Measurements from ENCODE around the gene FUT7. TPM values are rescaled to one million over a fixed set of nuclear protein-coding genes. Genes with fewer than 3 reads are reported as not detected.

Gene FUT7
- total RNA-seq, 1 donor = not detected

DNA sequence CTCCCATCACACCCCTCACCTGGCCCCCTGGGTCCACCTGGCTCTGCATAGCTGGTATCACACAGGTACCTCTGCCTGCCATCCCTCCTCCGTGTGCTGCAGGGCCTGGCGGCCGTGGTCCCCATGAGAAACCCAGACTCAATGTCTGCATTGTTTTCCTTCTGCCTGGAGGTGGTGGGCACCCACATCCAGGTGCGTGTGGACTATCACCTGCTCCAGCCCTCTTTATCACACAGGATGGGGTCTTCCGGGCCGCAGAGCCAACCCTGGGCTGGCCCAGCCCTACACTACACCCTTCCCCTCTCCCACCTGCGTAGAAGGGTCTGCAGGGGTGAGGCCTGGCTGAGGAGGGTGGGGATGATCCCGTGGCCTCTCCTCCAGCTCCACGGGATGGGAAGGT is 7.0 kb upstream of the FUT7 start:
- Histone ChIP-seq H3K4me2 (ENCODE audit: insufficient read depth, low read length) (no peak overlapping the region), H3K27me3 (ENCODE audit: insufficient read depth, low read length) (no peaks in the 10 kb centered on the region), H3K4me1 (ENCODE audit: insufficient read depth, low read length) (no peaks in the 10 kb centered on the region), H3K36me3 (ENCODE audit: insufficient read depth, low read length) (peaks cover 5% of the 10 kb centered on the region), H3K9me3 (ENCODE audit: low read depth, low read length) (no peaks in the 10 kb centered on the region), H3K27ac (ENCODE audit: low read depth, low read length) (no peak overlapping the region), H3K79me2 (ENCODE audit: insufficient read depth, low read length) (peaks cover 16% of the 10 kb centered on the region), H3K4me3 (ENCODE audit: insufficient read depth, low read length) (no peak overlapping the region), H4K20me1 (ENCODE audit: insufficient read depth, low read length) (peaks cover 12% of the 10 kb centered on the region), H2AFZ (ENCODE audit: low read length) (no peak overlapping the region)
- no peak for DNase-seq (ENCODE audit: insufficient read length, low spot score, missing footprints)
- TF ChIP-seq CTCF (IDR thresholded peaks at IDR 0.05; ENCODE audit: extremely low read depth, low read depth, low read length) = no peak

DNA sequence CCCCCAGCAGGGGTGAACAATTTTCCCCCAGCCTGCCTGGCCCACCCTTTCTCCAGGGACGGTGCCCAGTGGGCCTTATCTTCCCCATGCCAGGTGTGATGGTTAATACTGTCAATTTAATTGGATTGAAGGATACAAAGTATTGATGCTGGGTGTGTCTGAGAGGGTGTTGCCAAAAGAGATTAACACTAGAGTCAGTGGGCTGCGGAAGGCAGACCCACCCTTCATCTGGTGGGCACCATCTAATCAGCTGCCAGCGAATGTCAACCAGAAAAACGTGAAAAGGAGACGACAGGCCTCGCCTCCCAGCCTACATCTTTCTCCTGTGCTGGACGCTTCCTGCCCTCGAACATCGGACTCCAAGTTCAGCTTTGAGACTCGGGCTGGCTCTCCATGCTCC is 5.6 kb upstream of the FUT7 start:
- peaks cover 4% of the 10 kb centered on the region for H3K79me2 ChIP-seq (ENCODE audit: insufficient read depth, low read length)
- H3K4me3 ChIP-seq (ENCODE audit: insufficient read depth, low read length) = no peak overlapping the region
- no peaks in the 10 kb centered on the region for H3K9me3 ChIP-seq (ENCODE audit: low read depth, low read length)
- H4K20me1 ChIP-seq (ENCODE audit: insufficient read depth, low read length) = peaks cover 3% of the 10 kb centered on the region
- no peak overlapping the region for H3K4me2 ChIP-seq (ENCODE audit: insufficient read depth, low read length)
- no peak for DNase-seq (ENCODE audit: insufficient read length, low spot score, missing footprints)
- no peak for TF ChIP-seq CTCF (IDR thresholded peaks at IDR 0.05; ENCODE audit: extremely low read depth, low read depth, low read length)
- H3K27me3 ChIP-seq (ENCODE audit: insufficient read depth, low read length) = no peaks in the 10 kb centered on the region
- peaks cover 5% of the 10 kb centered on the region for H3K36me3 ChIP-seq (ENCODE audit: insufficient read depth, low read length)
- H2AFZ ChIP-seq (ENCODE audit: low read length) = no peak overlapping the region
- H3K27ac ChIP-seq (ENCODE audit: low read depth, low read length) = no peak overlapping the region
- H3K4me1 ChIP-seq (ENCODE audit: insufficient read depth, low read length) = no peaks in the 10 kb centered on the region

- no peak overlapping the region for H3K4me2 ChIP-seq (ENCODE audit: insufficient read depth, low read length)
- TF ChIP-seq CTCF (IDR thresholded peaks at IDR 0.05; ENCODE audit: extremely low read depth, low read depth, low read length) = no peak
- no peak overlapping the region for H3K27ac ChIP-seq (ENCODE audit: low read depth, low read length)
- no peaks in the 10 kb centered on the region for H3K9me3 ChIP-seq (ENCODE audit: low read depth, low read length)
- DNase-seq (ENCODE audit: insufficient read length, low spot score, missing footprints) = no peak
- H3K27me3 ChIP-seq (ENCODE audit: insufficient read depth, low read length) = no peaks in the 10 kb centered on the region
- H3K4me1 ChIP-seq (ENCODE audit: insufficient read depth, low read length) = no peaks in the 10 kb centered on the region
- no peak overlapping the region for H2AFZ ChIP-seq (ENCODE audit: low read length)
- H3K79me2 ChIP-seq (ENCODE audit: insufficient read depth, low read length) = peaks cover 4% of the 10 kb centered on the region
- peaks cover 3% of the 10 kb centered on the region for H4K20me1 ChIP-seq (ENCODE audit: insufficient read depth, low read length)
- no peak overlapping the region for H3K4me3 ChIP-seq (ENCODE audit: insufficient read depth, low read length)
- peaks cover 5% of the 10 kb centered on the region for H3K36me3 ChIP-seq (ENCODE audit: insufficient read depth, low read length)
These were observed 5.1 kb upstream of the FUT7 start for GRCh38 chr9:137037035-137037434.

DNA sequence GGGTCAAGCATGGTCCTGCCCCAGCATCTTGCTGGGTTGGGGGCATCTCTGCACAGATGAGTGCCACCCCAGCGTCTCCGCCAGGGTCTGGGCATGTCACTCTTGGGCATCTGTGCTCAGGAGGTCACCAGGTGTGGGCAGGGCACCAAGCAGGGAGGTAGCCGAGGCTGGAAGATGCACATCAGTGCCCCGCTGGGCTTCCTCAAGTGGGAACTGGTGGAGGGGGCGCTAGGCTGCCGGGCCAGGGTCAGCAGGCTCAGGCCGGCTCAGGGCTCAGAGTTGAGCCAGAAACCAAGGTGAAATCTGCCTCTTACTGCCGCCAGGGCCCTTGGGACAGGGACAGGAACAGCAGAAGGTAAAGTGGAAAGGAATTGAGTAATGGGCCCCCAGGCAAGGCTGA is 4.0 kb upstream of the FUT7 start:
- H3K9me3 ChIP-seq (ENCODE audit: low read depth, low read length) = no peaks in the 10 kb centered on the region
- no peaks in the 10 kb centered on the region for H3K79me2 ChIP-seq (ENCODE audit: insufficient read depth, low read length)
- no peak overlapping the region for H3K27ac ChIP-seq (ENCODE audit: low read depth, low read length)
- peaks cover 5% of the 10 kb centered on the region for H3K36me3 ChIP-seq (ENCODE audit: insufficient read depth, low read length)
- peaks cover 3% of the 10 kb centered on the region for H4K20me1 ChIP-seq (ENCODE audit: insufficient read depth, low read length)
- TF ChIP-seq CTCF (IDR thresholded peaks at IDR 0.05; ENCODE audit: extremely low read depth, low read depth, low read length) = no peak
- no peak overlapping the region for H3K4me3 ChIP-seq (ENCODE audit: insufficient read depth, low read length)
- no peak overlapping the region for H3K4me2 ChIP-seq (ENCODE audit: insufficient read depth, low read length)
- no peak overlapping the region for H2AFZ ChIP-seq (ENCODE audit: low read length)
- no peaks in the 10 kb centered on the region for H3K27me3 ChIP-seq (ENCODE audit: insufficient read depth, low read length)
- no peaks in the 10 kb centered on the region for H3K4me1 ChIP-seq (ENCODE audit: insufficient read depth, low read length)
- DNase-seq (ENCODE audit: insufficient read length, low spot score, missing footprints) = no peak

Measured in osteoblast (primary cell).